SK-MEL-5 (cell line): Measurements from ENCODE around the gene TAMALIN. TPM values are rescaled to one million over a fixed set of nuclear protein-coding genes. Genes with fewer than 3 reads are reported as not detected.

Experiments
- DNase-seq: peaks from one replicate; pipeline ENCODE4 v3.0.0-alpha.2; 2016; ENCODE audit warnings: low read depth, low spot score
- in situ Hi-C: cut with HindIII; loops from 2 replicates; pipeline ENCODE4 v1.10.0; 2016; ENCODE audit warnings: low sequenced_read_pairs, high pct_unique_total_duplicates, low pct_unique_long_range_greater_than_20kb
- small RNA-seq, 2 experiments: library from RNA; depleted of rRNA; stranded (forward); fragments of <200 nt; gene quantifications; one replicate each; pipeline ENCODE3, GENCODE V24; 2014
- total RNA-seq: library from RNA; depleted of rRNA; stranded (reverse); fragments of >200 nt; shearing (Covaris generic); gene quantifications from 2 replicates; pipeline ENCODE4 v1.2.3, GENCODE V29; 2014; rRNA removed

Gene TAMALIN
- total RNA-seq, 1 experiment from 2014 or later, result 25.5 TPM

GRCh38 chr12:52056801-52057637 lies 50.3 kb downstream of the TAMALIN start:
- DNase-seq, result no peak
- in situ Hi-C loops, result no loop called here

GRCh38 chr12:52057638-52058576 lies 51.2 kb downstream of the TAMALIN start:
- in situ Hi-C loops, result no loop called here
- DNase-seq, result no peak

- DNase-seq, result no peak
- in situ Hi-C loops, result no loop called here
Measured at GRCh38 chr12:52058631-52059361, 52.0 kb downstream of the TAMALIN start.

- no peak for DNase-seq
- in situ Hi-C loops, result no loop called here
Measured at GRCh38 chr12:52059582-52060497, 53.1 kb downstream of the TAMALIN start.

GRCh38 chr12:52060498-52061177 lies 53.9 kb downstream of the TAMALIN start:
- in situ Hi-C loops, result no loop called here
- no peak for DNase-seq

- DNase-seq, result peak; percentile 97
- in situ Hi-C loops, result no loop called here
Measured at GRCh38 chr12:52061470-52062166, 54.9 kb downstream of the TAMALIN start.

GRCh38 chr12:52062167-52063081 lies 55.7 kb downstream of the TAMALIN start:
- in situ Hi-C loops, result no loop called here
- DNase-seq, result no peak

- DNase-seq, result no peak
- in situ Hi-C loops, result no loop called here
Measured at GRCh38 chr12:52063082-52063924, 56.6 kb downstream of the TAMALIN start.

GRCh38 chr12:52063981-52064649 lies 57.4 kb downstream of the TAMALIN start:
- no peak for DNase-seq
- in situ Hi-C loops, result no loop called here

Small RNAs within 50 kb of the gene (small RNA-seq; reads per million reads assigned to genes)
- 0 reads per million in 2 experiments for gene RNU6-574P

Other genes with a start within 250 kb of the TAMALIN start
- gene FIGNL2, start 158.2 kb upstream of the TAMALIN start, total RNA-seq, result 0.21 and 0.24 TPM in 2 replicates
- not detected in 2 replicates for gene ANKRD33, start 118.8 kb upstream of the TAMALIN start, total RNA-seq
- 0.05 TPM in 1 of 2 replicates, not detected in the other for gene ACVRL1, start 99.4 kb upstream of the TAMALIN start, total RNA-seq
- 6.3 and 6.4 TPM in 2 replicates for gene ACVR1B, start 55.2 kb upstream of the TAMALIN start, total RNA-seq
- 33.5 and 35.4 TPM in 2 replicates for gene NR4A1, start 44.5 kb downstream of the TAMALIN start, total RNA-seq
- 90.4 and 104 TPM in 2 replicates for gene ATG101, start 63.0 kb downstream of the TAMALIN start, total RNA-seq
- not detected in 2 replicates for gene SMIM41, start 72.8 kb downstream of the TAMALIN start, total RNA-seq
- gene KRT80, start 185.1 kb downstream of the TAMALIN start, total RNA-seq, result 0.11 TPM in 2 replicates
- not detected in 2 replicates for gene KRT7, start 226.3 kb downstream of the TAMALIN start, total RNA-seq